Measurements from ENCODE around the gene NME3.

The NME3 gene

DNA sequence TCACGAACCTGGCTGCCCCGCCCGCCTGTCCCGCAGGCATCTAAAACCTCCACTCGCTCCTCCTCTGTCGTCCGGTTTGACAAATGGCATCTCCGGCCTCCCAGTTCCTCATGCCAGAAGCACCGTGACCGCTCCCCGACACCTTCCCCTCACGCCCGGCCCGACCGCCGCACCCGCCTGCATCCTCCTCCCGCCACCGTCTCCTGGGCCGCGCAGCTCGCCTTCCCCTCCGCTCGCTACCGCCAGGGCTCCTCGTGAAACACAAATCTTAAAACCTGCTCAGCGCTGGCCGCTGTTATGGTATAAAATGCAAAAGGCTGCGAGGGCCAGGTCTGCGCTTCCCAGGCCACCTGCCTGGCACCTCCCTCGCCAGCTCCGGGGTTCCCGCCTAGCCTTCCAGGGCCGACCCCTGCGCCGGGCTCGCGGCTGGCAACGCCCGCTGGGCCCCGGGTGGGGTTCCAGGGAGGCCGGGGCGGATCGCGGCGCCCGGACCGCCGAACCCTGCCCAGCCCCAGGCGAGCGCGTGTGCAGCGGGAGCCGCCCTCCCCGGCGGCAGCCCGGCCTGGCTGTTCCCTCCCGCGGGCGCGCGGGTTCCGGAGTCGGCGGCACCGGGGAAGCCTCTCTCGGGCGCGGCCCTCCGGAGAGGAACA is 10.5 kb upstream of the NME3 start:
- TF ChIP-seq, protein P1, sequence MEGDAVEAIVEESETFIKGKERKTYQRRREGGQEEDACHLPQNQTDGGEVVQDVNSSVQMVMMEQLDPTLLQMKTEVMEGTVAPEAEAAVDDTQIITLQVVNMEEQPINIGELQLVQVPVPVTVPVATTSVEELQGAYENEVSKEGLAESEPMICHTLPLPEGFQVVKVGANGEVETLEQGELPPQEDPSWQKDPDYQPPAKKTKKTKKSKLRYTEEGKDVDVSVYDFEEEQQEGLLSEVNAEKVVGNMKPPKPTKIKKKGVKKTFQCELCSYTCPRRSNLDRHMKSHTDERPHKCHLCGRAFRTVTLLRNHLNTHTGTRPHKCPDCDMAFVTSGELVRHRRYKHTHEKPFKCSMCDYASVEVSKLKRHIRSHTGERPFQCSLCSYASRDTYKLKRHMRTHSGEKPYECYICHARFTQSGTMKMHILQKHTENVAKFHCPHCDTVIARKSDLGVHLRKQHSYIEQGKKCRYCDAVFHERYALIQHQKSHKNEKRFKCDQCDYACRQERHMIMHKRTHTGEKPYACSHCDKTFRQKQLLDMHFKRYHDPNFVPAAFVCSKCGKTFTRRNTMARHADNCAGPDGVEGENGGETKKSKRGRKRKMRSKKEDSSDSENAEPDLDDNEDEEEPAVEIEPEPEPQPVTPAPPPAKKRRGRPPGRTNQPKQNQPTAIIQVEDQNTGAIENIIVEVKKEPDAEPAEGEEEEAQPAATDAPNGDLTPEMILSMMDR (IDR thresholded peaks at IDR 0.05; ENCODE audit: control extremely low read depth, extremely low read depth, low read depth, missing control alignments), result no peak
- POLR2A ChIA-PET, result interaction anchor here (1.2 to 2.4 kb wide), 3 partner anchors 10 to 373 kb away, joined by 9 to 24 read pairs (median 11); partner anchors contain the start of genes EME2, MRPS34, NME3 and RPS2
- DNase-seq (ENCODE audit: extremely low spot score), result no peak
- CTCF ChIA-PET, result interaction anchor here (1.0 to 2.0 kb wide), 9 partner anchors 8 to 1145 kb away, joined by 3 to 17 read pairs (median 5); partner anchors contain the start of genes EME2, IGFALS, MRPS34 and NME3

DNA sequence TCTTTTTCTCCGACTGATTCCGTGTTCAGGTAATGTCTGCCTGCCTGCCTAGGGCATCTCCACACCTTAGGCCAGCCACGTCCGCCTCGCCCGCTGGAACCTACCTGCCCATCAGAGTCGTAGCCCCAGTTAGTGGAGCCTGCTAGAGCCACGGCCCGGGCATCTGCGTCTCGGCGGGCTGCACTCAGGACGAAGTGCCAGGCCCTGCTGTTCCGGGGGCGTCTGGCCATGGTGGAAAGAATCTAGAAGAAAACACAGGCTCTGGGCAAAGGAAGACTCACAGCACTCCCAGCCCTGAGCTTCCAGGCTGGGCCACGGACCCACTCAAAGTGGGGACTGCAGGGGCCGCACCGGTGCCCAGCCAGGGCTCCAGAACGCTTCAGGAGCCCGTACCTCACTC is 9.9 kb upstream of the NME3 start:
- ChIA-PET POLR2A (interaction anchor here (2.3 kb wide), 1 partner anchor 184 kb away, joined by 24 read pairs; the partner anchor contains the start of gene RPS2), CTCF (interaction anchor here (1.1 to 1.7 kb wide), 3 partner anchors 7 to 12 kb away, joined by 4 to 17 read pairs (median 5); partner anchors contain the start of genes EME2, IGFALS and MRPS34)
- TF ChIP-seq, protein P1 (IDR thresholded peaks at IDR 0.05; ENCODE audit: control extremely low read depth, extremely low read depth, low read depth, missing control alignments), result no peak
- DNase-seq (ENCODE audit: extremely low spot score), result no peak

DNA sequence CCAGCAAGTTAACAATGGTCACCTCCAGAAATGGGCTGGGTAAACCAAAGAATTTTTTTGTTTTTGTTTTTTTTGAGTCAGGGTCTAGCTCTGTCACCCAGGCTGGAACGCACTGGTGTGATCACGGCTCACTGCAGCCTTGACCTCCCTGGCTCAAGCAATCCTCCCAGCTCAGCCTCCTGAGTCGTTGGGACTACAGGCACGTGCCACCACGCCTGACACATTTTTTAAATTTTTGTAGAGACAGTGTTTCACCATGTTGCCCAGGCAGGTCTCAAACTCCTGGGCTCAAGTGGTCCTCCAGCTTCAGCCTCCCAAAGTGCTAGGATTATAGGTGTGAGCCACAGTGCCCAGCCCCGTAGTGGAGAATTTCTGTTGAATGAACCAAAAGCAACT is 9.3 kb upstream of the NME3 start:
- no peak for DNase-seq (ENCODE audit: extremely low spot score)
- TF ChIP-seq, protein P1 (IDR thresholded peaks at IDR 0.05; ENCODE audit: control extremely low read depth, extremely low read depth, low read depth, missing control alignments), result no peak
- POLR2A ChIA-PET, result no interaction called here
- CTCF ChIA-PET, result no interaction called here

DNA sequence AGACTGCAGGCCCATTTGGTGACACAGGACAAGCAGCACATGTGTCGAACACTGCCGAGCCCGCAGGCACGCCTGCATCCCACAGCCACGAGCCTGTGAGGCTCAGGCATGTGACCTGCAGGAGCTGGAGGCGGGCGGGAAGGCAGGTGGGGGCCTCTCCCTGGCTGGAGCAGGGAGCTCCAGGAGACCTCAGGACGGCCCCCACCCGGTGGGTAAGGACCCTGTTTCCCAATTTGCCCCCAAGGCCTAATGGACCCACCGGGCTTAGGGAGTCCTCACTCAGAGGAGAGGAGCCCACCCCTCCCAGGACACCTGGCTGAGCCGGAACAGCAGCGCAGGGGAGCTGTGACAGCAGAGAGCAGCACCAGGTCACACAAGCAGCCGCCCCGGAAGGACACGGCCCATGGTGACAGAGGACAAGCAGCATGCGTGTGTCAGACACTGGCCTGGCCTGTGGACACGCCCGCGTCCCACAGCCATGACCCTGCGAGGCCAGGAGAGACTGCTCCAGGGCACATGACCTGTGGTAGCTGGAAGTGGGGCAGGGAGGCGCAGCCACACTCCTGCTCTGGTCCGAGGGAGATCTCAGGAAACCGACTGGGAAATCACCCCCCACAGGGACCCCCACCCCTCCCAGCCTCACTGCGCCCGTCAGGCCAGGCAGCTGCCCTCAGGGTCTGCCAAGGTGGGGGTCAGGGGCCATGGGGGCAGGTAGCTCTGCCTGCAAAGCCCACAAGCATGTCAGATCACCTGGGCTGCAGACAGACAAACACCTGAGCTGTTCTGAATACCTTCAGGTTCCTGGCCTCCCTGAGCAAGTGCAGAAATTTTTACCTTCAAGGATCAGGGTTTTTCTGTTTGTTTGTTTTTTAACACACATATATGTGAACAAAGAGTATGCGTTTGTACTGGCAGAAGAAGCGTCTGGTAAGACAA is 8.7 kb upstream of the NME3 start:
- CTCF ChIA-PET, result no interaction called here

DNA sequence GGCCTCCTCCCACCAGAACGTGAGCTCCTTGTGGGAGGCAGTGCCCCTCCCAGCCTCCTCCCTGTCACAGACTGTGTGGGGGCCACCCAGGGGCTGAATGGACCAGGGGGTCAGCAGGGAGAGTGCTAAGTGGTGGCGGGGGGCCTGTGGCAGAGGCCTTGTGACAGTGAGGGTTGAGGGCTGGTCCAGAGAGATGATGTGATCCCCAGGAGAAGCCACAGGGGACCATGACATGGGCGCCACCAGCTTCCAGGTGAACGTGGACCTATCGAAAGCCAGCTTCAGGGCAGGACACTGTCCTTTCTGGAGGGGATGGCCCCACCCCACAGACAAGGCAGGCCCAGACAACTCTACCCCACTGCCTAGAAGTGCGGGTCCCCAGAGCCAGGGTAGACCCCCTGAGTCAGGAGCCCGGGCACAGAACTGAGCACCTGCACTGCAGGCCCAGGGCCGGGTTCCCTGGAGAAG is 7.9 kb upstream of the NME3 start:
- CTCF ChIA-PET, result no interaction called here
- DNase-seq (ENCODE audit: extremely low spot score), result no peak
- POLR2A ChIA-PET, result no interaction called here
- TF ChIP-seq, protein P1 (IDR thresholded peaks at IDR 0.05; ENCODE audit: control extremely low read depth, extremely low read depth, low read depth, missing control alignments), result no peak

More for the DNA sequence above, 8.7 kb upstream of the NME3 start:
- no peak for DNase-seq (ENCODE audit: extremely low spot score)
- TF ChIP-seq, protein P1 (IDR thresholded peaks at IDR 0.05; ENCODE audit: control extremely low read depth, extremely low read depth, low read depth, missing control alignments), result no peak
- POLR2A ChIA-PET, result interaction anchor here (0.6 kb wide), 1 partner anchor 30 kb away, joined by 3 read pairs; no protein-coding TSS in a partner anchor

All from GM10248 (cell line).